H9 (cell line): ENCODE results near the gene POU2F1. TPM values are rescaled to one million over a fixed set of nuclear protein-coding genes. Genes with fewer than 3 reads are reported as not detected.

ENCODE experiments used
- DNase-seq: peaks from one replicate; pipeline ENCODE4 v3.0.0-alpha.2; 2017
- H2AFZ ChIP-seq: one replicate; pipeline ENCODE4 v1.6.1; 2013; ENCODE audit warnings: mild to moderate bottlenecking, low read length, control low read depth, moderate library complexity
- H2AK5ac ChIP-seq: 2 replicates; pipeline ENCODE4 v1.6.1; 2013; ENCODE audit warnings: low read length, control low read depth, mixed read lengths; ENCODE audit not compliant: insufficient read length
- H2BK120ac ChIP-seq: one replicate; pipeline ENCODE4 v1.6.1; 2013; ENCODE audit warnings: low read depth, mild to moderate bottlenecking, low read length, control low read depth, inconsistent platforms; ENCODE audit not compliant: poor library complexity, severe bottlenecking
- H2BK12ac ChIP-seq: 2 replicates; pipeline ENCODE4 v1.6.1; 2013; ENCODE audit warnings: low read length, control low read depth, mixed read lengths, low read depth; ENCODE audit not compliant: insufficient read length
- H2BK15ac ChIP-seq: 2 replicates; pipeline ENCODE4 v1.6.1; 2013; ENCODE audit warnings: low read depth, low read length, control low read depth
- H2BK20ac ChIP-seq: one replicate; pipeline ENCODE4 v1.6.1; 2013; ENCODE audit warnings: low read depth, mild to moderate bottlenecking, low read length, control low read depth, inconsistent platforms; ENCODE audit not compliant: poor library complexity, severe bottlenecking
- H2BK5ac ChIP-seq: 2 replicates; pipeline ENCODE4 v1.6.1; 2013; ENCODE audit warnings: low read length, control low read depth, mixed read lengths; ENCODE audit not compliant: insufficient read length
- H3K14ac ChIP-seq: 2 replicates; pipeline ENCODE4 v1.6.1; 2013; ENCODE audit warnings: low read length, control low read depth; ENCODE audit not compliant: insufficient read depth
- H3K18ac ChIP-seq: 2 replicates; pipeline ENCODE4 v1.6.1; 2013; ENCODE audit warnings: low read depth, mild to moderate bottlenecking, mixed read lengths, low read length, control low read depth; ENCODE audit not compliant: insufficient read length
- H3K23ac ChIP-seq: 2 replicates; pipeline ENCODE4 v1.6.1; 2013; ENCODE audit warnings: low read length, control low read depth, mixed read lengths, low read depth; ENCODE audit not compliant: insufficient read length
- H3K23me2 ChIP-seq: 2 replicates; pipeline ENCODE4 v1.6.1; 2013; ENCODE audit warnings: low read depth, mild to moderate bottlenecking, mixed read lengths, low read length, control low read depth; ENCODE audit not compliant: insufficient read length, poor library complexity, severe bottlenecking
- H3K27ac ChIP-seq: 2 replicates; pipeline ENCODE4 v1.5.1; 2013; ENCODE audit warnings: low read length, control low read depth, mixed read lengths, low read depth; ENCODE audit not compliant: insufficient read length
- H3K27me3 ChIP-seq: 2 replicates; pipeline ENCODE4 v1.6.1; 2013; ENCODE audit warnings: low read length, control low read depth, inconsistent platforms; ENCODE audit not compliant: insufficient read depth
- H3K4ac ChIP-seq: 2 replicates; pipeline ENCODE4 v1.6.1; 2013; ENCODE audit warnings: low read depth, mild to moderate bottlenecking, control low read depth, inconsistent platforms, low read length, moderate library complexity
- H3K4me1 ChIP-seq: 2 replicates; pipeline ENCODE4 v1.6.1; 2013; ENCODE audit warnings: low read length, control low read depth, inconsistent platforms; ENCODE audit not compliant: insufficient read depth
- H3K4me2 ChIP-seq: 2 replicates; pipeline ENCODE4 v1.6.1; 2013; ENCODE audit warnings: low read length, control low read depth, mixed read lengths; ENCODE audit not compliant: insufficient read length, insufficient read depth
- H3K56ac ChIP-seq: 2 replicates; pipeline ENCODE4 v1.6.1; 2013; ENCODE audit warnings: low read depth, mild to moderate bottlenecking, mixed read lengths, low read length, control low read depth; ENCODE audit not compliant: insufficient read length
- H3K79me1 ChIP-seq: 2 replicates; pipeline ENCODE4 v1.6.1; 2013; ENCODE audit warnings: low read depth, mild to moderate bottlenecking, moderate library complexity, low read length, control low read depth, inconsistent platforms; ENCODE audit not compliant: insufficient read depth, poor library complexity, severe bottlenecking
- H3K79me2 ChIP-seq: 2 replicates; pipeline ENCODE4 v1.6.1; 2013; ENCODE audit warnings: low read length, control low read depth, inconsistent platforms; ENCODE audit not compliant: insufficient read depth
- H3K9ac ChIP-seq: 2 replicates; pipeline ENCODE4 v1.6.1; 2013; ENCODE audit warnings: low read length, control low read depth, mixed read lengths; ENCODE audit not compliant: insufficient read length; ENCODE audit errors: extremely low read depth
- H3K9me3 ChIP-seq: one replicate; pipeline ENCODE4 v1.6.1; 2013; ENCODE audit warnings: low read depth, low read length, inconsistent platforms; ENCODE audit not compliant: control insufficient read depth
- H3T11ph ChIP-seq: one replicate; pipeline ENCODE4 v1.6.1; 2013; ENCODE audit warnings: mild to moderate bottlenecking, low read length, control low read depth, inconsistent platforms
- H4K20me1 ChIP-seq: one replicate; pipeline ENCODE4 v1.6.1; 2013; ENCODE audit not compliant: control insufficient read depth, insufficient read length, insufficient read depth
- H4K5ac ChIP-seq: 2 replicates; pipeline ENCODE4 v1.6.1; 2013; ENCODE audit warnings: low read depth, mild to moderate bottlenecking, mixed read lengths, low read length, control low read depth; ENCODE audit not compliant: insufficient read length
- H4K8ac ChIP-seq: replicated peaks from 2 replicates; pipeline ENCODE4 v1.6.1; 2013; ENCODE audit warnings: low read length, control low read depth, mixed read lengths, low read depth; ENCODE audit not compliant: insufficient read length
- H4K91ac ChIP-seq: 2 replicates; pipeline ENCODE4 v1.6.1; 2013; ENCODE audit warnings: low read depth, mild to moderate bottlenecking, moderate library complexity, mixed read lengths, low read length, control low read depth; ENCODE audit not compliant: insufficient read length
- H3K27ac Mint-ChIP-seq, 3 experiments: 2 replicates in 2 of 3; 3 replicates in 1 of 3; pipeline ENCODE4 v1.8.0; 2020 to 2021; ENCODE audit warnings: mixed read lengths in 3 of 3, mild to moderate bottlenecking in 1 of 3, moderate library complexity in 1 of 3
- H3K27me3 Mint-ChIP-seq: 2 replicates; pipeline ENCODE4 v1.8.0; 2021; ENCODE audit warnings: low read depth, mild to moderate bottlenecking, moderate library complexity, mixed read lengths
- H3K36me3 Mint-ChIP-seq, 3 experiments: 2 replicates in 2 of 3; 3 replicates in 1 of 3; pipeline ENCODE4 v1.8.0; 2020 to 2021; ENCODE audit warnings: low read depth in 3 of 3, mixed read lengths in 3 of 3; ENCODE audit not compliant: insufficient read depth in 1 of 3
- H3K4me1 Mint-ChIP-seq, 2 experiments: 2 replicates each; pipeline ENCODE4 v1.8.0; 2020; ENCODE audit warnings: mixed read lengths in 2 of 2
- H3K4me3 Mint-ChIP-seq, 2 experiments: 2 replicates in 1 of 2; 3 replicates in 1 of 2; pipeline ENCODE4 v1.8.0; 2020 to 2021; ENCODE audit warnings: mild to moderate bottlenecking in 2 of 2, mixed read lengths in 2 of 2, moderate library complexity in 1 of 2
- H3K9me3 Mint-ChIP-seq, 2 experiments: 2 replicates in 1 of 2; 3 replicates in 1 of 2; pipeline ENCODE4 v1.8.0; 2020; ENCODE audit warnings: mild to moderate bottlenecking in 2 of 2, mixed read lengths in 2 of 2, moderate library complexity in 1 of 2
- CTCF ChIP-seq: fragments of 200-600 bp; sonication (generic); conservative IDR thresholded peaks from 3 replicates; pipeline ENCODE4 v1.8.0; 2021; ENCODE audit warnings: antibody characterized with exemption, mild to moderate bottlenecking
- WGBS: extraction: QIAGEN DNeasy Blood & Tissue Kit; methylation state at CpG from one replicate; pipeline ENCODE4 v1.1.7; 2013; ENCODE audit warnings: missing lambda C conversion rate, low lambda C conversion rate, mixed read lengths; ENCODE audit not compliant: insufficient read length; ENCODE audit errors: extremely low coverage; 5-methylcytosine and 5-hydroxymethylcytosine counted together
- total RNA-seq: library from RNA; stranded (reverse); gene quantifications from 2 replicates; pipeline ENCODE4 v1.2.1, GENCODE V29; 2021

POU2F1 gene
- total RNA-seq, 1 experiment from 2014 or later, result 62.5 TPM

- H3K4me2 ChIP-seq, result no peak overlapping the region
- no peaks in the 10 kb centered on the region for H3K27me3 ChIP-seq
- Mint-ChIP-seq H3K4me1 (peaks cover 62 to 64% of the 10 kb centered on the region in 2 experiments), H3K4me3 (no peak overlapping the region), H3K36me3 (no peaks in the 10 kb centered on the region), H3K9me3 (no peaks in the 10 kb centered on the region), H3K27ac (peak overlapping the region; percentile 1 to 16 (median 1); a peak in 4 of 7 replicates), H3K27me3 (no peaks in the 10 kb centered on the region)
- no peaks in the 10 kb centered on the region for H4K20me1 ChIP-seq
- no peak overlapping the region for H4K5ac ChIP-seq
- H3K9ac ChIP-seq, result no peak overlapping the region
- H3K79me2 ChIP-seq, result peaks cover 24% of the 10 kb centered on the region; the same call in 1 of the 2 replicates
- H3K4me1 ChIP-seq, result peaks cover 5% of the 10 kb centered on the region; the same call in 1 of the 2 replicates
- no peak overlapping the region for H2BK15ac ChIP-seq
- H3T11ph ChIP-seq, result no peak overlapping the region
- no peak overlapping the region for H3K4ac ChIP-seq
- H2BK12ac ChIP-seq, result no peak overlapping the region
- TF ChIP-seq CTCF, result no peak
- no peak overlapping the region for H3K23ac ChIP-seq
- H3K56ac ChIP-seq, result no peak overlapping the region
- no peak overlapping the region for H4K8ac ChIP-seq
- DNase-seq, result no peak
- no peak overlapping the region for H4K91ac ChIP-seq
- peaks cover 10% of the 10 kb centered on the region for H3K79me1 ChIP-seq
- no peaks in the 10 kb centered on the region for H3K9me3 ChIP-seq
- H3K23me2 ChIP-seq, result no peaks in the 10 kb centered on the region
- no CpG with 5 or more reads among the region's 3 CpGs for WGBS
- no peak overlapping the region for H2BK5ac ChIP-seq
- H3K27ac ChIP-seq, result no peak overlapping the region
- H2AK5ac ChIP-seq, result no peak overlapping the region
- no peak overlapping the region for H2AFZ ChIP-seq
- no peak overlapping the region for H3K14ac ChIP-seq
- no peak overlapping the region for H3K18ac ChIP-seq
- no peak overlapping the region for H2BK20ac ChIP-seq
- no peak overlapping the region for H2BK120ac ChIP-seq
Measured at GRCh38 chr1:167272369-167272957, 51.8 kb downstream of the POU2F1 start.
